NB4 (cell line): ENCODE measurements around the gene FREY1.

Experiments
- POLR2A ChIP-seq: IDR thresholded peaks from 2 replicates; pipeline ENCODE4 v1.6.1; 2011; ENCODE audit warnings: mild to moderate bottlenecking; ENCODE audit not compliant: insufficient read length; ENCODE audit errors: extremely low read depth
- TF ChIP-seq, protein P1 (sequence below): IDR thresholded peaks from one replicate; pipeline ENCODE4 v1.5.1; 2012; ENCODE audit warnings: low read depth, low read length
- TF ChIP-seq, protein P2 (sequence below): IDR thresholded peaks from 2 replicates; pipeline ENCODE4 v1.6.1; 2011; ENCODE audit warnings: low read depth, low read length

DNA sequence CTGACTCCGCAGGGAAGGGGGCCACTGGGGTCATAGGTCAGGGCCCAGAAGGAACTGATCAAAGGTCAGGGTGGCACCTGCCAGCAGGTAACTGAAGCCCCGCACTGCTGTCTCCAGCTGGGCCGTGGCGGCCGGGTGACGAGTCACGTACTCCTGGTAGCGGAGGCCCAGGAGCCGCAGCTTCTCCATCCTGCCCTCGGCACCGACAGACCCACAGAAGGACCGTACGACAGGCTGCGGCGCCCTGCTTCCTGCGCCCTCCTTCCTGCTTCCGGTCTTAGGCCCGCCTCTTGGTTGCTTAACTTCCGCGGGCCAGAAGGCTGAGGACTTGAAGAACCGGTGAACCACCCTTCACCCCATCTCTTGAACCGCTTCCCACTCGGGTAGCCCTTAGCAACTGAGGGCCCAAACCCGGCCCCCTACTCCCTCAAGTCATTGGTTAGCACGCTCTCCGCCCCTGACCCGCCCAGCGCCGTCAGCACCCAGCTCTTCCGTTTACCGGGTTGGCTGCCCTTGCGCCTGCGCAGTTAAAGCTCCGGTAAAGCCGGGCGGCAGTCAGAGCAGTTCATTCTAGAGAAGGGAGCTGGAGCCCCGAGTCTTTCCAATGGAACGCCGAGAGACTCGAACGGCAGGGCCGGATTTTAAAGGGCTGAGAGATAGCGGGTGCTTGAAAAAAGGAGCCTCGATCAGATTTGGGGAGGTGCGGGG lies 10.7 kb upstream of the FREY1 start, which contains the start of gene PEX16:
- peak; percentile 75 for TF ChIP-seq POLR2A
- TF ChIP-seq, protein P1, sequence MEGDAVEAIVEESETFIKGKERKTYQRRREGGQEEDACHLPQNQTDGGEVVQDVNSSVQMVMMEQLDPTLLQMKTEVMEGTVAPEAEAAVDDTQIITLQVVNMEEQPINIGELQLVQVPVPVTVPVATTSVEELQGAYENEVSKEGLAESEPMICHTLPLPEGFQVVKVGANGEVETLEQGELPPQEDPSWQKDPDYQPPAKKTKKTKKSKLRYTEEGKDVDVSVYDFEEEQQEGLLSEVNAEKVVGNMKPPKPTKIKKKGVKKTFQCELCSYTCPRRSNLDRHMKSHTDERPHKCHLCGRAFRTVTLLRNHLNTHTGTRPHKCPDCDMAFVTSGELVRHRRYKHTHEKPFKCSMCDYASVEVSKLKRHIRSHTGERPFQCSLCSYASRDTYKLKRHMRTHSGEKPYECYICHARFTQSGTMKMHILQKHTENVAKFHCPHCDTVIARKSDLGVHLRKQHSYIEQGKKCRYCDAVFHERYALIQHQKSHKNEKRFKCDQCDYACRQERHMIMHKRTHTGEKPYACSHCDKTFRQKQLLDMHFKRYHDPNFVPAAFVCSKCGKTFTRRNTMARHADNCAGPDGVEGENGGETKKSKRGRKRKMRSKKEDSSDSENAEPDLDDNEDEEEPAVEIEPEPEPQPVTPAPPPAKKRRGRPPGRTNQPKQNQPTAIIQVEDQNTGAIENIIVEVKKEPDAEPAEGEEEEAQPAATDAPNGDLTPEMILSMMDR: no peak
- TF ChIP-seq, protein P2, sequence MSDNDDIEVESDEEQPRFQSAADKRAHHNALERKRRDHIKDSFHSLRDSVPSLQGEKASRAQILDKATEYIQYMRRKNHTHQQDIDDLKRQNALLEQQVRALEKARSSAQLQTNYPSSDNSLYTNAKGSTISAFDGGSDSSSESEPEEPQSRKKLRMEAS: peak; percentile 54
